GM12801 (cell line): ENCODE measurements around the gene KIF1A.

Source experiments
- CTCF ChIP-seq: IDR thresholded peaks from one replicate; pipeline ENCODE4 v1.5.1; 2011; ENCODE audit warnings: control low read depth; ENCODE audit not compliant: insufficient read length; ENCODE audit errors: extremely low read depth

The KIF1A gene

GRCh38 chr2:240851078-240851991 lies 31.3 kb upstream of the KIF1A start:
- TF ChIP-seq CTCF = peak; percentile 59

GRCh38 chr2:240850756-240851077 lies 30.7 kb upstream of the KIF1A start:
- TF ChIP-seq CTCF = no peak

- no peak for TF ChIP-seq CTCF
These were observed 30.0 kb upstream of the KIF1A start for GRCh38 chr2:240850026-240850425.

- no peak for TF ChIP-seq CTCF
These were observed 29.1 kb upstream of the KIF1A start for GRCh38 chr2:240848900-240849680.

GRCh38 chr2:240847817-240848216 lies 27.8 kb upstream of the KIF1A start:
- TF ChIP-seq CTCF = no peak

GRCh38 chr2:240846873-240847595 lies 27.0 kb upstream of the KIF1A start:
- no peak for TF ChIP-seq CTCF
